ENCODE results near the gene WARS2. TPM values are rescaled to one million over a fixed set of nuclear protein-coding genes. Genes with fewer than 3 reads are reported as not detected.

Gene WARS2
- total RNA-seq, 1 experiment from 2014 or later = 10.5 TPM

DNA sequence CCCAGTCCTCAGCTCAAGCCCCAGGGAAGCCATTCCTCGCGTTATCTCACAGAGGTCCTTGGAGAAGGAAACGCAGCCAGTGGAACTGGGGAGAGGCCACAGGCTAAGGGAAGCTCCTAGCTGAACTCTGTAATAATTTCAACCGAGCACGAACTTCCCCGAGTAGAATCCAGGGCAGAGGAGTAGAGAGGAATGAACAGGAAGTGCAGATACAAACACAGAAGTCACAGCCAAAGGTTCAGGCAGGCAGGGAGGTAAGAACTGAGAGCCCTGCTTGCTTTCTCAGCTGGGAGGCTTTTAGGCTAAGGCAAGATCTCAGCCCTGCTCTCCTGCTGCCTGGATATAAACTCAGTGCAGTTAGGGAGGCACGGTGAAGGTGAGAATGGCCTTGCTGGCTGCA, 23.7 kb downstream of the WARS2 start:
- ChIA-PET RAD21 (ENCODE audit: low non-redundant PET in 1 of 2, low total read pairs in 2 of 2, uncharacterized antibody in 2 of 2, unreplicated experiment in 2 of 2) (no interaction called here), CTCF (no interaction called here), POLR2A (no interaction called here)
- no peaks in the 10 kb centered on the region for H3K36me3 ChIP-seq (ENCODE audit: control insufficient read depth in 1 of 2, insufficient read depth in 2 of 2, low read length in 2 of 2)
- BruUV-seq (replicated peaks) = no TSS peak
- H3K9me3 ChIP-seq (ENCODE audit: control insufficient read depth in 1 of 2, insufficient read depth in 1 of 2, low read depth in 1 of 2, low read length in 2 of 2) = no peaks in the 10 kb centered on the region
- no peaks in the 10 kb centered on the region for H3K27me3 ChIP-seq (ENCODE audit: insufficient read depth, low read length)
- ATAC-seq (no peak), DNase-seq (ENCODE audit: low read depth, low spot score) (no peak)
- TF ChIP-seq SRF (IDR thresholded peaks at IDR 0.05; ENCODE audit: low read depth) = no peak
- no peak for TF ChIP-seq POLR2A (IDR thresholded peaks at IDR 0.05; ENCODE audit: borderline replicate concordance, extremely low read depth, insufficient read depth, insufficient read length)
- no peak for TF ChIP-seq POLR2AphosphoS5 (IDR thresholded peaks at IDR 0.05; ENCODE audit: low read depth, low read length)
- no peak for TF ChIP-seq ZFX (IDR thresholded peaks at IDR 0.05)
- TF ChIP-seq, protein P1, sequence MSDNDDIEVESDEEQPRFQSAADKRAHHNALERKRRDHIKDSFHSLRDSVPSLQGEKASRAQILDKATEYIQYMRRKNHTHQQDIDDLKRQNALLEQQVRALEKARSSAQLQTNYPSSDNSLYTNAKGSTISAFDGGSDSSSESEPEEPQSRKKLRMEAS (IDR thresholded peaks at IDR 0.05) = no peak
- no peak for TF ChIP-seq ELF1 (IDR thresholded peaks at IDR 0.05; ENCODE audit: borderline replicate concordance, low read depth)
- TF ChIP-seq FOSL1 (IDR thresholded peaks at IDR 0.05; ENCODE audit: low read depth) = no peak
- no peak for TF ChIP-seq ZNF274 (IDR thresholded peaks at IDR 0.05; ENCODE audit: low read depth, low read length)
- no peak for TF ChIP-seq RAD21 (IDR thresholded peaks at IDR 0.05; ENCODE audit: low read depth)
- no peak for TF ChIP-seq JUND (IDR thresholded peaks at IDR 0.05)
- TF ChIP-seq, protein P2, sequence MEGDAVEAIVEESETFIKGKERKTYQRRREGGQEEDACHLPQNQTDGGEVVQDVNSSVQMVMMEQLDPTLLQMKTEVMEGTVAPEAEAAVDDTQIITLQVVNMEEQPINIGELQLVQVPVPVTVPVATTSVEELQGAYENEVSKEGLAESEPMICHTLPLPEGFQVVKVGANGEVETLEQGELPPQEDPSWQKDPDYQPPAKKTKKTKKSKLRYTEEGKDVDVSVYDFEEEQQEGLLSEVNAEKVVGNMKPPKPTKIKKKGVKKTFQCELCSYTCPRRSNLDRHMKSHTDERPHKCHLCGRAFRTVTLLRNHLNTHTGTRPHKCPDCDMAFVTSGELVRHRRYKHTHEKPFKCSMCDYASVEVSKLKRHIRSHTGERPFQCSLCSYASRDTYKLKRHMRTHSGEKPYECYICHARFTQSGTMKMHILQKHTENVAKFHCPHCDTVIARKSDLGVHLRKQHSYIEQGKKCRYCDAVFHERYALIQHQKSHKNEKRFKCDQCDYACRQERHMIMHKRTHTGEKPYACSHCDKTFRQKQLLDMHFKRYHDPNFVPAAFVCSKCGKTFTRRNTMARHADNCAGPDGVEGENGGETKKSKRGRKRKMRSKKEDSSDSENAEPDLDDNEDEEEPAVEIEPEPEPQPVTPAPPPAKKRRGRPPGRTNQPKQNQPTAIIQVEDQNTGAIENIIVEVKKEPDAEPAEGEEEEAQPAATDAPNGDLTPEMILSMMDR (IDR thresholded peaks at IDR 0.05 in 2 of 3, conservative IDR thresholded peaks at IDR 0.05 in 1 of 3; ENCODE audit: borderline replicate concordance in 1 of 3, insufficient read depth in 1 of 3, low read depth in 2 of 3, low read length in 2 of 3) = no peak
- no peak for TF ChIP-seq SIN3A (IDR thresholded peaks at IDR 0.05; ENCODE audit: low read depth)
- no peak for TF ChIP-seq SP1 (IDR thresholded peaks at IDR 0.05; ENCODE audit: low read depth)
- H4K20me1 ChIP-seq (ENCODE audit: insufficient read depth) = no peaks in the 10 kb centered on the region
- H3K9me2 ChIP-seq (ENCODE audit: insufficient read depth) = no peaks in the 10 kb centered on the region
- no peak overlapping the region for H3K27ac ChIP-seq (ENCODE audit: low read depth, low read length)
- intact Hi-C loops (cut with micrococcal nuclease) = no loop called here
- no peak overlapping the region for H3K4me3 ChIP-seq (replicated peaks in 1 of 2; ENCODE audit: low read depth in 1 of 2, low read length in 2 of 2)
- no peak overlapping the region for H3K9ac ChIP-seq (ENCODE audit: low read length)
- no peak overlapping the region for H3K4me2 ChIP-seq (ENCODE audit: low read length)
- H3K4me1 ChIP-seq (ENCODE audit: control insufficient read depth in 1 of 2, insufficient read depth in 2 of 2, low read length in 2 of 2) = no peaks in the 10 kb centered on the region
- no peak overlapping the region for H2AFZ ChIP-seq (ENCODE audit: low read depth, low read length, poor library complexity, severe bottlenecking)
- H3K79me2 ChIP-seq (ENCODE audit: insufficient read depth, low read length) = no peaks in the 10 kb centered on the region
